Peyer's patch (tissue), 4 donors: Measurements from ENCODE around the gene CATSPERZ. TPM values are rescaled to one million over a fixed set of nuclear protein-coding genes. Genes with fewer than 3 reads are reported as not detected.
"Not testable (repeated sequence)": the region's sequence is repeated elsewhere in the genome, so short reads cannot be mapped to it uniquely, and the experiment has no call there.

Experiments
- DNase-seq, 3 donors: peaks; one replicate each; pipeline ENCODE4 v3.0.0-alpha.2; 2017 to 2019
- H3K27ac ChIP-seq, 4 donors: fragments of 200-600 bp; sonication (generic); one replicate each; pipeline ENCODE4 v1.5.1; 2016 to 2019
- H3K27me3 ChIP-seq, 2 donors: fragments of 200-600 bp; sonication (generic); one replicate each; pipeline ENCODE4 v1.5.1; 2019
- H3K36me3 ChIP-seq, 3 donors: fragments of 200-600 bp; sonication (generic); one replicate each; pipeline ENCODE4 v1.5.1; 2016 to 2019
- H3K4me1 ChIP-seq, 4 donors: fragments of 200-600 bp; sonication (generic); one replicate each; pipeline ENCODE4 v1.5.1; 2016 to 2019
- H3K4me3 ChIP-seq, 4 donors: fragments of 200-600 bp; sonication (generic); 1 replicate in 3 of 4; 2 replicates in 1 of 4; pipeline ENCODE4 v1.5.1; 2016 to 2019; ENCODE audit warnings: mild to moderate bottlenecking in 1 of 4
- H3K9me3 ChIP-seq, 4 donors: fragments of 200-600 bp; sonication (generic); one replicate each; pipeline ENCODE4 v1.5.1; 2016 to 2019; ENCODE audit warnings: mild to moderate bottlenecking in 1 of 4
- POLR2A ChIP-seq, 2 donors: fragments of 450-650 bp; IDR thresholded peaks; one replicate each; pipeline ENCODE4 v1.5.1; 2017; ENCODE audit warnings: antibody characterized with exemption in 2 of 2, mild to moderate bottlenecking in 2 of 2, moderate library complexity in 2 of 2
- total RNA-seq, 4 donors: library from RNA; depleted of rRNA; stranded (reverse); fragments of >200 nt; gene quantifications; one replicate each; pipeline ENCODE4 v1.1.0, GENCODE V29; 2016
- TF ChIP-seq, protein P1 (sequence below), 6 experiments: fragments of 450-650 bp in 4 of 6; fragments of 200-600 bp in 2 of 6; sonication (generic) in 1 of 6; IDR thresholded peaks; one replicate each; pipeline ENCODE4 v1.5.1; 2017 to 2019; ENCODE audit warnings: antibody characterized with exemption in 6 of 6, mild to moderate bottlenecking in 3 of 6, moderate library complexity in 1 of 6

Gene CATSPERZ
- total RNA-seq, 4 donors from 2014 or later, result 9.9 TPM; not detected in 3

DNA sequence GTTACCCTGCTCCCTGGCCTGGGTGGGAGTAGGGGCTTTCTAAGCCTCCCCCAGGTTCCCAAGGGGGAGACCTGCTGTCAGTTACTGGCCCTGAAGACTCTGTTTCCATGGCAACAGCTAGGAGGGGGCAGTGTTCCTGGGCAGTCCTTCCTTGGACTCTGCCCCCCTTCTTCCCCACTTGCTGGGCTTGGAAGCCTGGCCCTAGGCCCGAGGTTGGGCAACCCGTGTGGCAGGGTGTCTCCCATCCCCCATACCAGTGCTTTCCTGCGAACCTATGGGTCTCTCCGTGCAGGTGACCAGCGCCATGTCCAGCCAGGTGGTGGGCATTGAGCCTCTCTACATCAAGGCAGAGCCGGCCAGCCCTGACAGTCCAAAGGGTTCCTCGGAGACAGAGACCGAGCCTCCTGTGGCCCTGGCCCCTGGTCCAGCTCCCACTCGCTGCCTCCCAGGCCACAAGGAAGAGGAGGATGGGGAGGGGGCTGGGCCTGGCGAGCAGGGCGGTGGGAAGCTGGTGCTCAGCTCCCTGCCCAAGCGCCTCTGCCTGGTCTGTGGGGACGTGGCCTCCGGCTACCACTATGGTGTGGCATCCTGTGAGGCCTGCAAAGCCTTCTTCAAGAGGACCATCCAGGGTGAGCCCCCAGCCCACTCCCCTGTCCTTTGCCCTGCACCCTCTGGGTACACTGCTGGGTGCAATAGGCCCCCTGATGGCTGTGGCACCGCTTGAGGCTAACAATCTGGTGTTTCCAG is 6.9 kb downstream of the CATSPERZ start:
- Histone ChIP-seq H3K27ac (peak overlapping the region; percentile 85 to 100 (median 96)), H3K4me3 (peak overlapping the region; percentile 82 to 97 (median 92)), H3K36me3 (peaks cover 0 to 13% (median 0%) of the 10 kb centered on the region in 3 donors), H3K4me1 (peaks cover 3 to 34% (median 13%) of the 10 kb centered on the region in 4 donors), H3K9me3 (no peaks in the 10 kb centered on the region), H3K27me3 (no peaks in the 10 kb centered on the region)
- peak in 2 of 3 donors; percentile 69 to 78 for DNase-seq
- TF ChIP-seq POLR2A (IDR thresholded peaks at IDR 0.05), result no peak
- TF ChIP-seq, protein P1, sequence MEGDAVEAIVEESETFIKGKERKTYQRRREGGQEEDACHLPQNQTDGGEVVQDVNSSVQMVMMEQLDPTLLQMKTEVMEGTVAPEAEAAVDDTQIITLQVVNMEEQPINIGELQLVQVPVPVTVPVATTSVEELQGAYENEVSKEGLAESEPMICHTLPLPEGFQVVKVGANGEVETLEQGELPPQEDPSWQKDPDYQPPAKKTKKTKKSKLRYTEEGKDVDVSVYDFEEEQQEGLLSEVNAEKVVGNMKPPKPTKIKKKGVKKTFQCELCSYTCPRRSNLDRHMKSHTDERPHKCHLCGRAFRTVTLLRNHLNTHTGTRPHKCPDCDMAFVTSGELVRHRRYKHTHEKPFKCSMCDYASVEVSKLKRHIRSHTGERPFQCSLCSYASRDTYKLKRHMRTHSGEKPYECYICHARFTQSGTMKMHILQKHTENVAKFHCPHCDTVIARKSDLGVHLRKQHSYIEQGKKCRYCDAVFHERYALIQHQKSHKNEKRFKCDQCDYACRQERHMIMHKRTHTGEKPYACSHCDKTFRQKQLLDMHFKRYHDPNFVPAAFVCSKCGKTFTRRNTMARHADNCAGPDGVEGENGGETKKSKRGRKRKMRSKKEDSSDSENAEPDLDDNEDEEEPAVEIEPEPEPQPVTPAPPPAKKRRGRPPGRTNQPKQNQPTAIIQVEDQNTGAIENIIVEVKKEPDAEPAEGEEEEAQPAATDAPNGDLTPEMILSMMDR (IDR thresholded peaks at IDR 0.05), result no peak

DNA sequence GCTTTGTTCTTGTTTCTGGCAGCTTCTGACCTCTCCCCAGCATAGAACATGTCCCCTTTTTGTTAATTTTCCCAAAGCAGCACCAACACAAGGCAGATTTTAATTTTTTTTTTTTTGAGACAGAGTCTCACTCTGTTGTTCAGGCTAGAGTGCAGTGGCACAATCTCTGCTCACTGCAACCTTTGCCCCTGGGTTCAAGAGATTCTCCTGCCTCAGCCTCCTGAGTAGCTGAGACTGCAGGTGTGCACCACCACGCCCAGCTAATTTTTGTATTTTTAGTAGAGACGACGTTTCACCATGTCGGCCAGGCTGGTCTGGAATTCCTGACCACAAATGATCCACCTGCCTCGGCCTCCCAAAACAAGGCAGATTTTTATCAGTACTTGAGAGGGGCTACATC is 7.6 kb downstream of the CATSPERZ start:
- H3K9me3 ChIP-seq, DNase-seq, H3K27me3 ChIP-seq: not testable (repeated sequence)
- H3K27ac ChIP-seq, result peak overlapping the region in 3 of 4 donors; percentile 85 to 100 (median 98)
- peak overlapping the region in 2 of 4 donors; percentile 96 to 97 for H3K4me3 ChIP-seq
- peaks cover 0 to 16% (median 0%) of the 10 kb centered on the region in 3 donors for H3K36me3 ChIP-seq
- H3K4me1 ChIP-seq, result peaks cover 3 to 40% (median 13%) of the 10 kb centered on the region in 4 donors

DNA sequence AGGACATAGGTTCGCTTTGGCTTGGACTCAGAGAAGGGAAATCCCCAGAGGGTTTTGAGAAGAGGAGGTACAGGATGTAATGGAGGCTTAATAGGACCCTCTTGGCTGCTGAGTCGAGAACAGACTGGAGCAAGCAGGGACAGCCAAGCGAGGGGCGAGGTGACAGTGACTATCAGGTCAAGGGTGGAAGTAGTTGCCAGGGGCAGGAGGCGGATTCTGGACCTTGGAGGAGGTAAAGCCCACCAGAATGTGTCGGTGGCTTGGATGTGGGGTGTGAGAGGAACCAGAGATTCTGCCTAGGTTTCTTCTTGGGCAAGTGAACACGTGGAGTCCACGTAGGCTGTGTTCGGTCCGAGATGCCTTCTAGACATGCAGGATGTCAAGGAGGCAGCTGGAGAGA is 12.8 kb downstream of the CATSPERZ start:
- H3K4me1 ChIP-seq, result peaks cover 0 to 54% (median 0%) of the 10 kb centered on the region in 4 donors
- TF ChIP-seq POLR2A (IDR thresholded peaks at IDR 0.05), result no peak
- TF ChIP-seq, protein P1 (IDR thresholded peaks at IDR 0.05), result no peak
- no peak for DNase-seq
- no peak overlapping the region for H3K4me3 ChIP-seq
- peaks cover 0 to 41% (median 0%) of the 10 kb centered on the region in 3 donors for H3K36me3 ChIP-seq
- H3K27ac ChIP-seq, result peak overlapping the region in 3 of 4 donors; percentile 38 to 70 (median 55)
- no peaks in the 10 kb centered on the region for H3K9me3 ChIP-seq
- H3K27me3 ChIP-seq, result no peaks in the 10 kb centered on the region

DNA sequence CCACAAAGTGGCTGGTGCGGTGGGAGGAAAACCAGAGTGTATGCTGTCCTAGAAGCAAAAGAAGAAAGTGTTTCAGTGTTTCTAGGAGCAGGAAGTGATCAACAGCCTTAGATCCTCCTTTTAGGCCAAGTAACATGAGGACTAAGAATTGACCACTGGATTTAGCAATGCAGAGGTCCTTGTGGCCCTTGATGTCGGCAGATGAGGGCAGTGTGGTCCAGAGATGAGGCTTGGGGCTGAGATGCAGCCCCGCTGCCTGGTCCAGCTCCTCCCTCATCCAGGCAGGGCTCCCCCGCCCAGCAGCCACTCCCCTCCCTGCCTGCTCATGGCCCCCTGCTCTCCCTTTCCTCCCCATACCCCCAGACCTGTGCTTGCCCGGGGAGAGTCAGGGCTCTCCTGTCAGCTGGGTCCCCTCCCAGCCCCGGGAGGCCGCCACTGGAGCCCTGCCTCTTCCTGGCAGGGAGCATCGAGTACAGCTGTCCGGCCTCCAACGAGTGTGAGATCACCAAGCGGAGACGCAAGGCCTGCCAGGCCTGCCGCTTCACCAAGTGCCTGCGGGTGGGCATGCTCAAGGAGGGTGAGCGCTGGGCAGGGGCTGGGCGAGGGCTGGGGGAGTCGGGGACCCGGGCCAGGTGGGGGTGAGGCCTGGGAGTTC is 13.5 kb downstream of the CATSPERZ start:
- H3K4me1 ChIP-seq, result peaks cover 0 to 54% (median 0%) of the 10 kb centered on the region in 4 donors
- peak overlapping the region; percentile 31 to 70 (median 46) for H3K27ac ChIP-seq
- no peak for DNase-seq
- H3K4me3 ChIP-seq, result peak overlapping the region in 1 of 4 donors; percentile 18
- H3K36me3 ChIP-seq, result peaks cover 0 to 36% (median 0%) of the 10 kb centered on the region in 3 donors
- H3K27me3 ChIP-seq, result no peaks in the 10 kb centered on the region
- no peaks in the 10 kb centered on the region for H3K9me3 ChIP-seq
- TF ChIP-seq, protein P1 (IDR thresholded peaks at IDR 0.05), result no peak
- no peak for TF ChIP-seq POLR2A (IDR thresholded peaks at IDR 0.05)

DNA sequence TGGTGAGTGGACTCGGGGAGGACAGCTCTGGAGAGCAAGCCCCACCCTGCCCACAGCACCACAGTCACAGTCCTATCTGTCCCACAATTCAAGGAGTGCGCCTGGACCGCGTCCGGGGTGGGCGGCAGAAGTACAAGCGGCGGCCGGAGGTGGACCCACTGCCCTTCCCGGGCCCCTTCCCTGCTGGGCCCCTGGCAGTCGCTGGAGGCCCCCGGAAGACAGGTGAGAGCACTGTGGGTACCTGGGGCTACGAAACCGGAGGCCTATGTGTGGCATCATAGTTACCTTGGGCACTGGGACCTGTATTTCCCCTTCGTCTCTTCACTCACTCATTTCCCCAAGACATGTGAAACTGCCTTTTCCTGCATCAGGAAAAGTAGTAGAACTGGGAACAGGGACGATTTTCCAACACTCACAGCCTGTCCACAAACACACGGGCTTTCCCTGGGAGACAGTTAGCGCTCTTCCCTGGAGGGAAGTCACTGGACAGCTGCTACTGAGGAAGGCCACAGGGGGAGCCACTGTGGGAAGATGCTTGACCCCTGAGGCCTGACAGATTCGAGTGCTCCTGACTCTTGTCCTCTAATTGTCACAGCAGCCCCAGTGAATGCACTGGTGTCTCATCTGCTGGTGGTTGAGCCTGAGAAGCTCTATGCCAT is 14.1 kb downstream of the CATSPERZ start:
- peaks cover 0 to 58% (median 4%) of the 10 kb centered on the region in 4 donors for H3K4me1 ChIP-seq
- no peaks in the 10 kb centered on the region for H3K27me3 ChIP-seq
- H3K36me3 ChIP-seq, result peaks cover 0 to 36% (median 0%) of the 10 kb centered on the region in 3 donors
- TF ChIP-seq, protein P1 (IDR thresholded peaks at IDR 0.05), result peak in 1 of 6 experiments; percentile 4
- no peak for TF ChIP-seq POLR2A (IDR thresholded peaks at IDR 0.05)
- DNase-seq, result no peak
- no peaks in the 10 kb centered on the region for H3K9me3 ChIP-seq
- peak overlapping the region; percentile 31 to 70 (median 46) for H3K27ac ChIP-seq
- peak overlapping the region in 1 of 4 donors; percentile 18 for H3K4me3 ChIP-seq
